NCI-H1436 treated with DMSO at 0.1 percent for 48 hours (cell line): ENCODE measurements around the gene CTTNBP2.

Experiments
- DNase-seq: peaks from one replicate; lab custom pipeline; 2025; lab: John Stamatoyannopoulos, UW

CTTNBP2 gene

DNA sequence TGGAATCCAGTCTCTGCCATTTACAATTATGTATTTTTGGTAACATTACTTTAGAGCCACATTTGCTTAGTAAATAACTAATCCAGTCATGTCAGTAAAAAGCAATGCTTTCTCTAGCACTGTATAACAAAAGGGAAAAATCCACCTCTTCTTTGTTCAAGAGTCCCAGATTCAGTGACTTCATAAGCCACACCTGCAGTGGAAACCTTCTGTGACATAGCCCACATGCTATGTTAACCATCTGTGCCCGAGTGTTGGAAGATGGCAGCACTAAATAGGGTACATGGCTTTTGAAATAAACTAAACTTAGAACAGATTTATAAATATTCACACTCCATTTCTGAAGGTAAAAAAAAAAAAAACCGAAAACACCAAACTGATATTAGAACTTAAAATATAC, 83.0 kb downstream of the CTTNBP2 start:
- DNase-seq, result no peak

DNA sequence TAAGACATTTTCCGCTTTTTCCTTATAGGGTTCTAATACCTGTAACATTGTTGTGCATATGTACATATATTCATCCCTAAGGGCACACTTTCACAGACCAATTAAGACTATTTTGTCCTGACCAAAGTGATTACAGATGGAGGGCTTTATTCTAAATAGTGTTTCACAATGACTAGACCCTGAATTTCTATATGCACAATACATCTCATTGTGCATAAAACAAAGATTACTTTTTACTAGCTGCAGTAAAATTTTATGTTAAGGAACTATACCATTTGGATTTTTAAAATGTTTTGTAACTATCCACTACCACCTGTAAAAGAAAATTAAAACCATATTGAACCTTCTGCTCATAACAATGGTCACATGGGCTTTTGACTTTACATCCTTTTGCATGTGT, 87.8 kb downstream of the CTTNBP2 start:
- no peak for DNase-seq

DNA sequence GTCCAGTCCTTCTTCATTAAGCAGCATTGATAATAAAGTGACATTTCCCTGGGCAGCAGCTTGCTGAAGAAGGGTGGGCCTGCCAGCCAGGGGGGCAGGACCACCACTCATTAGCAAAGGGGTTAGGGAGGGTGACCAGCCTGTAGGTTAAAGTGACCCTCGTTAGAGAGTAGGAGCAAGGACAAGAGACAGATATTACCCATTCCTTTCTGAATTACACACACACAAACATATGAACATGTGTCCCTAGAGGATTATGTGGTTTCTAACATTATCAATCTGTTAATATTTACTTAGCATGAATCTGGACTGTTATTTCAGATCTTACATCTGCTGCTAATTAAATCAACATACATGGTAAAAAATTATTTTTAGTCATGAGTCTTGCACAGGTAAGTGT, 88.9 kb downstream of the CTTNBP2 start:
- DNase-seq, result no peak

DNA sequence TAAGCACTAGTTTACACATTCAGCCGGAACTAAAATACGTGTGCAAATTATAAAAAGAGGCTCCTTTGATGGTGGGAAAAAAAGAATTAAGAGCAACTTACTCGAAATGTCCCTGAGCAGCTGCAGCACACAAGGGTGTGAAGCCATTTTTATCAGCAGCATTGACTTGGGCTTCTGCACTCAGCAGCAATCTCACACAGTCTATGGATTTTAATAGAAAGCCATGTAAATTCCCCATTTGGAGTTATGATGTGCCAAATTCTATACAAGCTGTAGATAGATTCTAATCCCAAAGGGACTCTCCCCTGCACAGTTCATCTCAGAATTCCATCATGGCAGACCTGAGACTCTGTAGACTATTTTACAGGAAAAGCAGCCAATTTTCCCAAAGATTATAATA, 90.5 kb downstream of the CTTNBP2 start:
- no peak for DNase-seq

GRCh38 chr7:117781707-117782106, 91.5 kb downstream of the CTTNBP2 start:
- DNase-seq, result no peak

DNA sequence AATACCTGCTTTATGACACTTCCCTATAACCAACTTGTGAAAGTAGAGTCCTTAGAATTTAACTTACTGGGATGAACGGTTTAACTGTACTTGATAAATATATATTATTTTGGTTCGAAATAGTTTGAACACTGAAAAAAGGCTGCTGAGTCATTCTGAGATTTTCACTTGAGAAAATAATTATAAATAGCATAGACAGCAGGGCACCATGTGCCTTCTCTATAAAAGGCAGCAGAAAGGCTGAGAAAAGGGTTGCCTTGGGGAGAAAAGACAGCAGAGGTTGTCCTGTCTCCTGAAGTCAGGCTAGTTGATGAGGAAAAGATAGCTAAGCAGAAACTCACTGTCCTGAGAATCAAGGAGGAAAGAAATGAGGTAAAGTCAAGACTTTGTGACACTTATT, 92.4 kb downstream of the CTTNBP2 start:
- no peak for DNase-seq

- DNase-seq, result no peak
Measured at GRCh38 chr7:117777335-117778142, 95.7 kb downstream of the CTTNBP2 start.

DNA sequence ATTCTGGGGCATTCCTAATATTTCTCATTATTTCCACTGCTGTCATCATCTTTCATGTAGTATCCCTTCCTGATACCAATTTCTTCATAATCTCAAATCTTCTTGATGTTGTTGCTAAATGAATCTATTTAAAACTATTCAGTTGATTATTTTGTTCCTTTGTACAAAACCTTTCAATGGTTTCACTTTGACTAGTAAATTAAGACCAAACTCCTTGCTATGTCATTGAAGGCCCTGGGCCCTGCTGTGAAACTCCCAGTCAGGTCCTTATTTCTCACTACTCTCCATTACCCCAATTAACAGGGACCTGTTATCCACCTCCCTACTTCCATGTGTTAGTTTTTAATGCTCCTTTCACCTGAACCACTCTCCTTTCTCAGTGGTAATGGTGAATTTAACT, 97.0 kb downstream of the CTTNBP2 start:
- DNase-seq, result no peak

- DNase-seq, result no peak
Measured at GRCh38 chr7:117775801-117776200, 97.4 kb downstream of the CTTNBP2 start.

GRCh38 chr7:117774943-117775342, 98.3 kb downstream of the CTTNBP2 start:
- DNase-seq, result no peak

GRCh38 chr7:117772421-117772820, 100.8 kb downstream of the CTTNBP2 start:
- DNase-seq, result no peak

- DNase-seq, result no peak
Measured at GRCh38 chr7:117771756-117772155, 101.5 kb downstream of the CTTNBP2 start.

DNA sequence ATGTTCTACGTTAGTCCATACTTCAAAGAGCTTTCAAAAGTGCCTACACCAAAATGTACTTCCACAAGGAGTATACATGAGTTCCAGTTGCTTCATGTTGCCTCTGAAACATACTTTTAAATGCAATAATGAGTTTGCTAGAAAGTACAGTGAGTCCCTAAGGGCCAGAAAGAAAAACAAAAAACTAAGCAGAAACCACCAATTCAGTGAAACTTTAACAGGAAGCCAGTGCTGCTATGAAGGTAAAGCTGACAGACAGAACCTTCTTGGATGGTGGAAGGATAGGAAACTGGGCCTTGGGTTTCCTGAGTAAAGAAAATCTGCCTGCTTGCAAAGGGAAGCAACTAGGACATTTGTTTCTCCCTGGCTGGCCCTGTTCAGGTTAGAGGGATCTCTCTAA, 104.2 kb downstream of the CTTNBP2 start:
- DNase-seq, result no peak

DNA sequence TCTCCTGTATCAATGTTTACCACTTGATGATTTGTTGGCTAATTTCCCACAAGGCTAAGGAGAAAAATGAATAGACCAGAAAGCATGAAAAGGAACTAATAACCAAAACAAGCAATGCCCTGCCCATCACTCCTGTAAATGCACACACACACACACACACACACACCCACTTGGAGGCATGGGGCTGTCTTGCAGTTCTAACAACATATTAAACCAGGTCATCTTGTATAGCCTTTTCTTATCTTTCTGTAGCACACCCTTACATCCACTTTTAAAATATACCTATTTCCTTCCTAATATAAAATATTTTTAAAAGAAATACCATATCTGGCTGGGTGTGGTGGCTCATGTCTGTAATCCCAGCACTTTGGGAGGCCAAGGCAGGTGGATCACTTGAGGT, 105.3 kb downstream of the CTTNBP2 start:
- no peak for DNase-seq

DNA sequence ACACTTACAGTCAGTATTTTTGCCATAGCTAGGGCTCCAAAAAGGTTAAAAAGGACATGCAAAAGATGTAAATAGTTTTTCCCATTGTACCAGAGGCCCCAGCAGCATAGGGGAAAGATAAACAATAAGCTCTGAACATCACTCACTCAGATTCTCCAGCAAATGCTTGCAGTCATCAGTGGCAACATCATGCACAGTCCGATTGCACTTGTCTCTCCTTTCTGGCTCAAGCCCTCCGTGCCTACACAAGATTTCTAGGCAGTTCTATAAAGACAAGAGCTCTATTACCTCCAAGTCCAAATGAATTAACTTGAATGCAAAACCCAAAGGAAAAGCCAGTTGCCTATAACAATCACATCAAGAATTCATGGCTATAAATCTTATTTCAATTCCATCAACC, 106.3 kb downstream of the CTTNBP2 start:
- no peak for DNase-seq

GRCh38 chr7:117764031-117764430, 109.2 kb downstream of the CTTNBP2 start:
- no peak for DNase-seq

DNA sequence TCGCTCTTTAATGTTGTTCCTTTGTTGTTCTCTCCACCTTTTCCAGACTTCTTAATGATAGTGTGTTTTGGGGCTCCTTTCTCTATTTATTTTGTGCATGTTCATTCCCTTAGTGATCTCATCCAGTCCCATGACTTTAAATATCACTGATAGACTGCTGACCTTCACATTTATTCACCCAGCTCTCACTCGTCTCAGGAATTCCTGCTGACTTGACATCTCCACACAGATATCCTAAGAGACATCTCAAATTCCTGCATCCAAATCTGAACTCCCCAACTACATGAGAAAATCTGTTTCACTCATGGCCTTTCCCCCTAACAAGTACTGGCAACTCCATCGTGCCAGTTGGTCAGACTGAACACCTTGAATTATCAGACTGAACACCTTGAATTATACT, 111.2 kb downstream of the CTTNBP2 start:
- no peak for DNase-seq

DNA sequence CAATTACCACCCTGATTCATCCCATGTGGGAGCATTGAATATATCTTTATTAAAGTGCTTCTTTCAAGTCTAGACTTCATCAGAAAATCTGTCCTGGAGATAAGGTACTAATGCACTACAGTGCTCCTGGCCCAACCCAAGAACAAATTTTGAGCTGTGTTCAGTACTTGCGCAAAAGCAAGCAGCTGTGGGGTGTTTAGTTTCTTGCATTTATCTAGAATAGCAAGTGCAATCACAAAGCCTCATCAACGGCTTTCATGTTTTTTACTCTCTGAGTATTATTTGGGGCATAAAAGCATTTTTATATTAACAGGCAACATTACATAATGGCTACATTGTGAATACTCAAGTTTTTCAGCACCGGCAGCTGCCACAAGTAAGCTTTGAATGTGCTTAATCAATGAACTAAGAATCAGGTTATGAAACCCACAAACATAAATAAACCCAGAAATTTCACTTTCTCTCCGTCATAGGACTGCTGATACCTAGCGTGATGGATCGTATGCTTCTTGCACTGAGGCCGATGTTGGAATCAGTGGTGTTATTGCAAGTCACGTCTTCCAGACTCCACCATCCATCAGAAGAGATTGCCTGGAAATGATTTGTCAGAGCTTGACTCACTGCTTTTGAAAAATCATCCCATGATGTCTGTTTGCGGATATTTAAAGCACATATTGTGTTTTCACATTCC, 113.1 kb downstream of the CTTNBP2 start:
- DNase-seq, result no peak

GRCh38 chr7:117757440-117757839, 115.8 kb downstream of the CTTNBP2 start:
- no peak for DNase-seq

DNA sequence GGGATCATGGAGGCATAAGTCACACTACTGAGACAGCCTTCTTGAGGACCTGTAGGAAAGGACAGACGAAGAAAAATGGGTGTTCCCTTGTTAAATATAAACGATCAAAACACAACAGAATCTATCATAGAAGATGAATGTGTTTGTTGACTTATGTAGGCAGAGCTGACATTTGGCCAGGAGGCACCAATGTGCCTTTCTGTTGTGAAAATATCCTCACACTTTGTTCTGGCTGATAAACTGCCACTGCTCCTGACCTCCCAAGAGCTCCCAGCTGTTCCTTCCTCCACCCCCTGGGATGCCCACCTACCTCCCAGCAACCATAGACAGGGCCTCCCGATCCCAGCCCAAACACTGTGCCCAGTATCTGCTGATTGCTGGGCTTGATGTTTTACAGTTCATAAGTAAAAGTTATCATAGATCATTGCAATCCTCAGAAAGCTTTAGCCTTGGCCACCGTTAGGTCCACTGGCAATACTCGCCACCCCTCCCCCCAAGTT, 116.6 kb downstream of the CTTNBP2 start:
- no peak for DNase-seq

DNA sequence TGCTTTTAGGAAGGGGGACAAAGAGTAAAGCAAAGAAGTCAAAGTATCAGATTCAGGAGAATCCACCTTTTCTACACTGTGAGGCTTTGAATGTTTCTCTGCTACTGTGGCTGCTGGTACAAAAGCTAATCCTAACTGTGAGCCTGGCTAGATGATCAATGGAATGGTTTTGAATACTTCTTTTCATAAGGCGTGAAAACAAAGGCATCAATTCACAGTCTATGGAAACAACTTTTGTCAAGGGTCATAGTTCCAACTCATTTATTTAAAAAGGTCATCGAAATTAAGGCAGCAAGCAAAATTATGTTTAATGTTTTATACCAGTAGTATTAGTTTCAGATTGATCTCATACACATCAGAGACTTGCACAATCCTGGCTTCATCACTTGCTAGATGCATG, 118.1 kb downstream of the CTTNBP2 start:
- no peak for DNase-seq

DNA sequence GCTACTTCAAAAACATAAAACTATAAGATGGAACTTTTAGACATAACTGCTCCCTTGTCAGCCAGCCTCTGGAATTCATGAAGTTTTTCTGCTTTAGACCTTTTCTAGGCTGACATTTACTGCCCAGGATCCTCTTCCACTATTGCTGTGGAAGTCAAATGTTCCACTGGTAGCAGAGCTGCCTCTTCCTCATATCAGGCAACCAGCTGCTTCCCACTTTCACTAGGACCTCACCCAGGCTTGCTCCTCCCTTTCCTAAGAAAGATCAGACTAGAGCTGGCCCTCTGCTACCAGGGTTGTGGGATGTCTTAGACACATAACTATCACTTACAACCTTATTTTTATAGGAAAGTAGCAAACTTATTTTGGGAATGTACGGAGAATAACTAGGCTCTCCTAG, 121.5 kb downstream of the CTTNBP2 start:
- DNase-seq, result no peak
